GM06990 (cell line): ENCODE measurements around the gene INSR.

Experiments used
- DNase-seq: peaks from one replicate; pipeline ENCODE4 v3.0.0-alpha.2; 2011; ENCODE audit not compliant: insufficient read length; ENCODE audit errors: extremely low read depth
- H3K27me3 ChIP-seq: replicated peaks from 2 replicates; pipeline ENCODE4 v1.6.0; 2011; ENCODE audit warnings: low read length; ENCODE audit not compliant: control insufficient read depth, insufficient read depth
- H3K36me3 ChIP-seq: 2 replicates; pipeline ENCODE4 v1.5.1; 2011; ENCODE audit warnings: low read length; ENCODE audit not compliant: control insufficient read depth, insufficient read depth
- H3K4me3 ChIP-seq: replicated peaks from 2 replicates; pipeline ENCODE4 v1.5.1; 2011; ENCODE audit warnings: low read depth, mild to moderate bottlenecking, control low read depth, low read length
- CTCF ChIP-seq: IDR thresholded peaks from 2 replicates; pipeline ENCODE4 v1.5.1; 2011; ENCODE audit warnings: low read length, control low read depth, mild to moderate bottlenecking, inconsistent platforms; ENCODE audit not compliant: insufficient read depth, poor library complexity, severe bottlenecking

Gene INSR

GRCh38 chr19:7098701-7099596 is 195.3 kb downstream of the INSR start:
- Histone ChIP-seq H3K36me3 (no peaks in the 10 kb centered on the region), H3K27me3 (no peaks in the 10 kb centered on the region), H3K4me3 (peak overlapping the region; percentile 79)
- no peak for TF ChIP-seq CTCF
- DNase-seq = peak; percentile 96

- Histone ChIP-seq H3K4me3 (no peak overlapping the region; the same call in 1 of the 2 replicates), H3K36me3 (no peaks in the 10 kb centered on the region), H3K27me3 (no peaks in the 10 kb centered on the region)
- no peak for TF ChIP-seq CTCF
- DNase-seq = no peak
Observed at GRCh38 chr19:7098096-7098495, 196.1 kb downstream of the INSR start.

DNA sequence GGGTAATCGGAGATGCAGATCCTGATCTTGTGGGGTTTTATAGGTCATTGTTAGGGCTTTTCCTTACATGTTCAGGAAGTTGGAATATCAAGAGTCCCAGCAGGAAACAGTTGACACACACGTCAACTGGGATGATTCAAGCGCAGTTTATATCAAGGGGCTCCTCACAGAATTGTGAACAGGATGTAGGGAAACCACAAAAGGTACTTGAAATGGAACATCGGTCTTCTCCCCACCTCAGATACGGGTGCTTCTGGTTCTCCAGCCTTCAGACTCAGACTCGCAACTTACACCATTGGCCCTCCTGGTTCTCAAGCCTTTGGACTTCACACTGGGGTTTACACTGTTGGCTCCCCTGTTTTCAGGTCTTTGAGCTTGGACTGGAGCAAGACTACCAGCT is 205.2 kb downstream of the INSR start:
- Histone ChIP-seq H3K36me3 (peaks cover 5% of the 10 kb centered on the region), H3K4me3 (no peak overlapping the region), H3K27me3 (no peaks in the 10 kb centered on the region)
- TF ChIP-seq CTCF = no peak
- DNase-seq = no peak

GRCh38 chr19:7083076-7083956 is 210.9 kb downstream of the INSR start:
- Histone ChIP-seq H3K36me3 (peaks cover 41% of the 10 kb centered on the region), H3K27me3 (no peaks in the 10 kb centered on the region), H3K4me3 (no peak overlapping the region)
- DNase-seq = no peak
- no peak for TF ChIP-seq CTCF

- no peak for TF ChIP-seq CTCF
- Histone ChIP-seq H3K27me3 (no peaks in the 10 kb centered on the region), H3K36me3 (peaks cover 59% of the 10 kb centered on the region), H3K4me3 (no peak overlapping the region)
- DNase-seq = no peak
Observed at GRCh38 chr19:7078008-7078407, 216.2 kb downstream of the INSR start.
